Endodermal cell (in vitro differentiated cells): ENCODE measurements around the gene DPF3. TPM values are rescaled to one million over a fixed set of nuclear protein-coding genes. Genes with fewer than 3 reads are reported as not detected.

Experiments
- DNase-seq: peaks from one replicate; pipeline ENCODE4 v3.0.0-alpha.2; 2017
- H3K27ac ChIP-seq: 2 replicates; pipeline ENCODE4 v1.5.1; 2013; ENCODE audit warnings: mild to moderate bottlenecking, low read depth, low read length, moderate library complexity
- H3K27me3 ChIP-seq: 2 replicates; pipeline ENCODE4 v1.6.1; 2013; ENCODE audit warnings: mild to moderate bottlenecking, low read length, moderate library complexity; ENCODE audit not compliant: insufficient read depth, control insufficient read depth, poor library complexity, severe bottlenecking
- H3K36me3 ChIP-seq: 2 replicates; pipeline ENCODE4 v1.7.0; 2013; ENCODE audit warnings: mild to moderate bottlenecking, low read length, moderate library complexity; ENCODE audit not compliant: control insufficient read depth, insufficient read depth
- H3K4me1 ChIP-seq: one replicate; pipeline ENCODE4 v1.7.0; 2013; ENCODE audit warnings: low read length; ENCODE audit not compliant: control insufficient read depth, insufficient read depth
- H3K4me3 ChIP-seq: 2 replicates; pipeline ENCODE4 v1.5.1; 2013; ENCODE audit warnings: mild to moderate bottlenecking, low read length, moderate library complexity
- H3K9ac ChIP-seq: 2 replicates; pipeline ENCODE4 v1.6.1; 2013; ENCODE audit warnings: mild to moderate bottlenecking, low read length, moderate library complexity; ENCODE audit not compliant: poor library complexity, severe bottlenecking; ENCODE audit errors: extremely low read depth
- H3K9me3 ChIP-seq: 2 replicates; pipeline ENCODE4 v1.6.1; 2013; ENCODE audit warnings: mild to moderate bottlenecking, low read length, moderate library complexity; ENCODE audit not compliant: control insufficient read depth
- H3K27ac Mint-ChIP-seq: 2 replicates; pipeline ENCODE4 v1.8.0; 2020; ENCODE audit warnings: mixed read lengths
- H3K27me3 Mint-ChIP-seq: 2 replicates; pipeline ENCODE4 v1.8.0; 2021; ENCODE audit warnings: mild to moderate bottlenecking, mixed read lengths; ENCODE audit not compliant: insufficient read depth
- H3K36me3 Mint-ChIP-seq: 2 replicates; pipeline ENCODE4 v1.8.0; 2020; ENCODE audit warnings: low read depth, mixed read lengths
- H3K4me1 Mint-ChIP-seq: 2 replicates; pipeline ENCODE4 v1.8.0; 2020; ENCODE audit warnings: mixed read lengths
- H3K4me3 Mint-ChIP-seq: 2 replicates; pipeline ENCODE4 v1.8.0; 2020; ENCODE audit warnings: mild to moderate bottlenecking, moderate library complexity, mixed read lengths
- H3K9me3 Mint-ChIP-seq: 2 replicates; pipeline ENCODE4 v1.8.0; 2020; ENCODE audit warnings: mild to moderate bottlenecking, mixed read lengths
- CTCF ChIP-seq: fragments of 200-600 bp; sonication (generic); conservative IDR thresholded peaks from 2 replicates; pipeline ENCODE4 v1.5.0; 2021; ENCODE audit warnings: antibody characterized with exemption, mild to moderate bottlenecking
- WGBS, 2 experiments: methylation state at CpG; one replicate each; pipeline versions ENCODE4 v1.1.5 to v1.1.7; 2013; ENCODE audit warnings: missing lambda C conversion rate in 2 of 2, mixed read lengths in 1 of 2; ENCODE audit not compliant: insufficient coverage in 1 of 2, insufficient read length in 1 of 2; 5-methylcytosine and 5-hydroxymethylcytosine counted together
- total RNA-seq, 2 donors: library from RNA; stranded (reverse); fragmentation: NEBNext Ultra II Directional in 1 of 2; extraction: Animal tissue kit (Norgen Biotek cat#: 25700) in 1 of 2; gene quantifications; 2 replicates in 1 of 2; 3 replicates in 1 of 2; pipeline ENCODE4 v1.2.1, GENCODE V29; 2021

The DPF3 gene
- total RNA-seq, 2 donors from 2014 or later, result not detected

GRCh38 chr14:72826039-72826438 lies 67.9 kb downstream of the DPF3 start:
- no peaks in the 10 kb centered on the region for H3K9me3 ChIP-seq
- H3K9ac ChIP-seq, result no peak overlapping the region
- H3K27me3 Mint-ChIP-seq, result no peaks in the 10 kb centered on the region
- 90 to 100% methylated on average over 1 to 4 of the region's 4 CpGs for WGBS, 2 experiments
- H3K4me3 Mint-ChIP-seq, result no peak overlapping the region
- no peak overlapping the region for H3K27ac Mint-ChIP-seq
- H3K9me3 Mint-ChIP-seq, result no peaks in the 10 kb centered on the region
- no peaks in the 10 kb centered on the region for H3K27me3 ChIP-seq
- no peak for DNase-seq
- peaks cover 14% of the 10 kb centered on the region for H3K4me1 Mint-ChIP-seq
- no peak overlapping the region for H3K4me3 ChIP-seq
- no peaks in the 10 kb centered on the region for H3K36me3 ChIP-seq
- no peaks in the 10 kb centered on the region for H3K36me3 Mint-ChIP-seq
- no peak for TF ChIP-seq CTCF
- H3K4me1 ChIP-seq, result no peaks in the 10 kb centered on the region
- H3K27ac ChIP-seq, result no peak overlapping the region

- WGBS, 2 experiments, result 96% methylated on average over 2 of the region's 2 CpGs; no CpG with 5 or more reads in 1 of the 2 experiments
- H3K4me3 ChIP-seq, result no peak overlapping the region
- H3K27me3 Mint-ChIP-seq, result no peaks in the 10 kb centered on the region
Observed at GRCh38 chr14:72825486-72825885, 68.4 kb downstream of the DPF3 start.

GRCh38 chr14:72824051-72824450 lies 69.8 kb downstream of the DPF3 start:
- H3K4me3 Mint-ChIP-seq, result no peak overlapping the region
- H3K27me3 Mint-ChIP-seq, result no peaks in the 10 kb centered on the region
- no peaks in the 10 kb centered on the region for H3K27me3 ChIP-seq
- H3K36me3 ChIP-seq, result no peaks in the 10 kb centered on the region
- H3K4me1 Mint-ChIP-seq, result peaks cover 9% of the 10 kb centered on the region
- 77 to 100% methylated on average over 1 to 2 of the region's 2 CpGs for WGBS, 2 experiments
- no peak overlapping the region for H3K27ac ChIP-seq
- no peaks in the 10 kb centered on the region for H3K4me1 ChIP-seq
- peak overlapping the region; percentile 7 for H3K27ac Mint-ChIP-seq
- DNase-seq, result peak; percentile 59
- H3K9me3 Mint-ChIP-seq, result peaks cover 7% of the 10 kb centered on the region
- no peak overlapping the region for H3K4me3 ChIP-seq
- H3K36me3 Mint-ChIP-seq, result no peaks in the 10 kb centered on the region
- peaks cover 2% of the 10 kb centered on the region for H3K9me3 ChIP-seq
- TF ChIP-seq CTCF, result no peak
- H3K9ac ChIP-seq, result no peak overlapping the region

More at GRCh38 chr14:72825486-72825885, 68.4 kb downstream of the DPF3 start:
- H3K36me3 Mint-ChIP-seq, result no peaks in the 10 kb centered on the region
- DNase-seq, result no peak
- Histone ChIP-seq H3K9me3 (no peaks in the 10 kb centered on the region), H3K4me1 (no peaks in the 10 kb centered on the region), H3K27ac (no peak overlapping the region), H3K9ac (no peak overlapping the region), H3K36me3 (no peaks in the 10 kb centered on the region), H3K27me3 (no peaks in the 10 kb centered on the region)
- no peak overlapping the region for H3K4me3 Mint-ChIP-seq
- no peaks in the 10 kb centered on the region for H3K9me3 Mint-ChIP-seq
- TF ChIP-seq CTCF, result no peak
- peaks cover 9% of the 10 kb centered on the region for H3K4me1 Mint-ChIP-seq
- no peak overlapping the region for H3K27ac Mint-ChIP-seq
